Tibial nerve (tissue), 4 donors: Measurements from ENCODE around the gene SLC66A2. TPM values are rescaled to one million over a fixed set of nuclear protein-coding genes. Genes with fewer than 3 reads are reported as not detected.

Experiments used
- DNase-seq, 2 donors: peaks; one replicate each; pipeline ENCODE4 v3.0.0-alpha.2; 2019; ENCODE audit warnings: low spot score in 2 of 2
- H3K27ac ChIP-seq, 4 donors: fragments of 200-600 bp; sonication (generic) in 3 of 4; one replicate each; pipeline ENCODE4 v1.5.1; 2017 to 2019; ENCODE audit warnings: mild to moderate bottlenecking in 1 of 4
- H3K27me3 ChIP-seq, 2 donors: fragments of 200-600 bp; sonication (generic) in 1 of 2; one replicate each; pipeline versions ENCODE4 v1.5.1 to v1.6.0; 2017 to 2019
- H3K36me3 ChIP-seq, 3 donors: fragments of 200-600 bp; sonication (generic); one replicate each; pipeline ENCODE4 v1.5.1; 2018 to 2019
- H3K4me1 ChIP-seq, 4 donors: fragments of 200-600 bp; sonication (generic) in 3 of 4; one replicate each; pipeline ENCODE4 v1.5.1; 2017 to 2019
- H3K4me3 ChIP-seq, 4 donors: fragments of 200-600 bp; sonication (generic) in 3 of 4; one replicate each; pipeline ENCODE4 v1.5.1; 2017 to 2019; ENCODE audit warnings: mild to moderate bottlenecking in 1 of 4, moderate library complexity in 1 of 4
- H3K9me3 ChIP-seq, 4 donors: fragments of 200-600 bp; sonication (generic) in 3 of 4; one replicate each; pipeline ENCODE4 v1.5.1; 2017 to 2019
- CTCF ChIP-seq, 5 experiments: fragments of 200-600 bp in 3 of 5; fragments of 450-650 bp in 2 of 5; sonication (generic) in 3 of 5; IDR thresholded peaks; one replicate each; pipeline ENCODE4 v1.5.1; 2016 to 2019; ENCODE audit warnings: antibody characterized with exemption in 5 of 5, mild to moderate bottlenecking in 3 of 5, moderate library complexity in 2 of 5
- EP300 ChIP-seq, 2 donors: sonication (generic); formaldehyde crosslinking; IDR thresholded peaks; one replicate each; pipeline ENCODE4 v1.6.1; 2017; ENCODE audit warnings: antibody characterized with exemption in 2 of 2, mild to moderate bottlenecking in 1 of 2
- POLR2A ChIP-seq, 2 donors: fragments of 450-650 bp; IDR thresholded peaks; one replicate each; pipeline ENCODE4 v1.6.1; 2017; ENCODE audit warnings: antibody characterized with exemption in 2 of 2, mild to moderate bottlenecking in 2 of 2, moderate library complexity in 2 of 2
- WGBS, 2 donors: methylation state at CpG; one replicate each; pipeline ENCODE4 v1.1.5; 2018; 5-methylcytosine and 5-hydroxymethylcytosine counted together
- total RNA-seq, 4 donors: library from RNA; depleted of rRNA; stranded (reverse); fragments of >200 nt; gene quantifications; one replicate each; pipeline ENCODE4 v1.1.0, GENCODE V29; 2016

Gene SLC66A2
- total RNA-seq, 4 donors from 2014 or later = 112 to 361 (median 222) TPM

GRCh38 chr18:79927607-79928562, 23.6 kb downstream of the SLC66A2 start:
- TF ChIP-seq POLR2A (IDR thresholded peaks at IDR 0.05) (no peak), CTCF (IDR thresholded peaks at IDR 0.05) (no peak), EP300 (IDR thresholded peaks at IDR 0.05) (no peak)
- Histone ChIP-seq H3K27ac (no peak overlapping the region), H3K4me3 (no peak overlapping the region), H3K36me3 (peaks cover 0 to 92% (median 0%) of the 10 kb centered on the region in 3 donors), H3K4me1 (peaks cover 0 to 5% (median 0%) of the 10 kb centered on the region in 4 donors), H3K9me3 (peaks cover 3 to 45% (median 19%) of the 10 kb centered on the region in 4 donors), H3K27me3 (no peaks in the 10 kb centered on the region)
- no peak for DNase-seq
- WGBS, 2 donors = 82 to 92% methylated on average over 17 to 25 of the region's 25 CpGs

GRCh38 chr18:79926715-79927606, 24.5 kb downstream of the SLC66A2 start:
- peaks cover 3 to 35% (median 15%) of the 10 kb centered on the region in 4 donors for H3K9me3 ChIP-seq
- H3K27me3 ChIP-seq = no peaks in the 10 kb centered on the region
- WGBS, 2 donors = 80 to 84% methylated on average over 14 to 21 of the region's 21 CpGs
- peak overlapping the region in 1 of 4 donors; percentile 31 for H3K27ac ChIP-seq
- peaks cover 0 to 90% (median 0%) of the 10 kb centered on the region in 3 donors for H3K36me3 ChIP-seq
- TF ChIP-seq EP300 (IDR thresholded peaks at IDR 0.05) = no peak
- no peak overlapping the region for H3K4me3 ChIP-seq
- peaks cover 0 to 5% (median 0%) of the 10 kb centered on the region in 4 donors for H3K4me1 ChIP-seq
- DNase-seq = no peak

GRCh38 chr18:79926306-79926705, 25.1 kb downstream of the SLC66A2 start:
- no peak for TF ChIP-seq POLR2A (IDR thresholded peaks at IDR 0.05)
- TF ChIP-seq EP300 (IDR thresholded peaks at IDR 0.05) = no peak

GRCh38 chr18:79924814-79925731, 26.4 kb downstream of the SLC66A2 start:
- no peak for DNase-seq
- Histone ChIP-seq H3K9me3 (peaks cover 3 to 17% (median 11%) of the 10 kb centered on the region in 4 donors), H3K4me3 (no peak overlapping the region), H3K36me3 (peaks cover 0 to 73% (median 0%) of the 10 kb centered on the region in 3 donors), H3K27me3 (no peaks in the 10 kb centered on the region), H3K27ac (peak overlapping the region in 1 of 4 donors; percentile 62), H3K4me1 (peaks cover 0 to 5% (median 0%) of the 10 kb centered on the region in 4 donors)
- no peak for TF ChIP-seq CTCF (IDR thresholded peaks at IDR 0.05)
- peak in 1 of 2 donors; percentile 66 for TF ChIP-seq EP300 (IDR thresholded peaks at IDR 0.05)
- 71 to 73% methylated on average over 25 of the region's 25 CpGs for WGBS, 2 donors

More at GRCh38 chr18:79926306-79926705, 25.1 kb downstream of the SLC66A2 start:
- DNase-seq = no peak
- Histone ChIP-seq H3K9me3 (peaks cover 3 to 29% (median 14%) of the 10 kb centered on the region in 4 donors), H3K27ac (peak overlapping the region in 1 of 4 donors; percentile 31), H3K4me3 (no peak overlapping the region), H3K27me3 (no peaks in the 10 kb centered on the region), H3K36me3 (peaks cover 0 to 83% (median 0%) of the 10 kb centered on the region in 3 donors), H3K4me1 (peaks cover 0 to 5% (median 0%) of the 10 kb centered on the region in 4 donors)
- whole genome bisulfite sequencing, 2 donors = 86 to 90% methylated on average over 11 of the region's 11 CpGs

GRCh38 chr18:79923896-79924585, 27.4 kb downstream of the SLC66A2 start:
- Histone ChIP-seq H3K9me3 (peaks cover 0 to 6% (median 1%) of the 10 kb centered on the region in 4 donors), H3K4me3 (no peak overlapping the region), H3K36me3 (peaks cover 0 to 65% (median 0%) of the 10 kb centered on the region in 3 donors), H3K27me3 (no peaks in the 10 kb centered on the region), H3K4me1 (peaks cover 0 to 5% (median 0%) of the 10 kb centered on the region in 4 donors), H3K27ac (no peak overlapping the region)
- DNase-seq = no peak
- WGBS, 2 donors = 94% methylated on average over 26 of the region's 26 CpGs
- no peak for TF ChIP-seq CTCF (IDR thresholded peaks at IDR 0.05)
- TF ChIP-seq POLR2A (IDR thresholded peaks at IDR 0.05) = no peak
- no peak for TF ChIP-seq EP300 (IDR thresholded peaks at IDR 0.05)
